Measurements from ENCODE around the gene TEPSIN. TPM values are rescaled to one million over a fixed set of nuclear protein-coding genes. Genes with fewer than 3 reads are reported as not detected.
"Not testable (repeated sequence)": the region's sequence is repeated elsewhere in the genome, so short reads cannot be mapped to it uniquely, and the experiment has no call there.

Gene TEPSIN
- total RNA-seq, 1 experiment from 2014 or later, result 38.8 TPM

DNA sequence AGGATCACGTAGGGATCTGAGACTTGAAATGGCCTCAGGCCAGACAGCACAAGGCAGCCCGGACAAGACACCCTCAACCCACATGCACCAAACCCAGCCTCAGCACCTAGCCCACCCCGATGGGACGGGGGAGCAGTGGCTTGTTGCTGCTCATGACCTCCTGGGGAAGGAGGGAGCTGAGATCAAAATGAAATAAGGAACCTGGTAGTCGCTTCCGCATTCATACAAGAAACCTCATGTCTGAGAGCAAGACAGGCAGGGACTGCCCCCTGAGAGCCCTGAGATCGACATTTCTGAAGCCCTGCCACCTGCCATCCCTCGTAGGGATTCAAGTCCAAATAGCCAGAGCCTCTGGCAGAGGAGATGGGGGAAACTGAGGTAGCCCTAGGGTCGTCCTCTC lies 10.4 kb downstream of the TEPSIN start:
- DNase-seq, result no peak
- H3K9me3 Mint-ChIP-seq, result no peaks in the 10 kb centered on the region; a peak in 1 of 5 replicates
- peaks cover 5% of the 10 kb centered on the region in 2 experiments for H3K4me1 Mint-ChIP-seq
- TF ChIP-seq, protein P1, sequence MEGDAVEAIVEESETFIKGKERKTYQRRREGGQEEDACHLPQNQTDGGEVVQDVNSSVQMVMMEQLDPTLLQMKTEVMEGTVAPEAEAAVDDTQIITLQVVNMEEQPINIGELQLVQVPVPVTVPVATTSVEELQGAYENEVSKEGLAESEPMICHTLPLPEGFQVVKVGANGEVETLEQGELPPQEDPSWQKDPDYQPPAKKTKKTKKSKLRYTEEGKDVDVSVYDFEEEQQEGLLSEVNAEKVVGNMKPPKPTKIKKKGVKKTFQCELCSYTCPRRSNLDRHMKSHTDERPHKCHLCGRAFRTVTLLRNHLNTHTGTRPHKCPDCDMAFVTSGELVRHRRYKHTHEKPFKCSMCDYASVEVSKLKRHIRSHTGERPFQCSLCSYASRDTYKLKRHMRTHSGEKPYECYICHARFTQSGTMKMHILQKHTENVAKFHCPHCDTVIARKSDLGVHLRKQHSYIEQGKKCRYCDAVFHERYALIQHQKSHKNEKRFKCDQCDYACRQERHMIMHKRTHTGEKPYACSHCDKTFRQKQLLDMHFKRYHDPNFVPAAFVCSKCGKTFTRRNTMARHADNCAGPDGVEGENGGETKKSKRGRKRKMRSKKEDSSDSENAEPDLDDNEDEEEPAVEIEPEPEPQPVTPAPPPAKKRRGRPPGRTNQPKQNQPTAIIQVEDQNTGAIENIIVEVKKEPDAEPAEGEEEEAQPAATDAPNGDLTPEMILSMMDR (conservative IDR thresholded peaks at IDR 0.05), result no peak
- Histone ChIP-seq H2BK15ac (ENCODE audit: low read depth, low read length) (no peak overlapping the region), H3K79me1 (ENCODE audit: insufficient read depth, low read depth, low read length, poor library complexity, severe bottlenecking) (no peaks in the 10 kb centered on the region), H2BK5ac (ENCODE audit: insufficient read length, low read length) (no peak overlapping the region), H2BK12ac (ENCODE audit: insufficient read length, low read depth, low read length) (no peak overlapping the region), H3K4ac (ENCODE audit: low read depth, low read length) (no peak overlapping the region), H4K20me1 (ENCODE audit: control insufficient read depth, insufficient read depth, insufficient read length) (peaks cover 2% of the 10 kb centered on the region), H2BK20ac (ENCODE audit: low read depth, low read length, poor library complexity, severe bottlenecking) (no peak overlapping the region), H4K8ac (replicated peaks; ENCODE audit: insufficient read length, low read depth, low read length) (no peak overlapping the region), H3K9ac (ENCODE audit: extremely low read depth, insufficient read length, low read length) (no peak overlapping the region), H3K4me1 (ENCODE audit: insufficient read depth, low read length) (no peaks in the 10 kb centered on the region), H4K5ac (ENCODE audit: insufficient read length, low read depth, low read length) (no peak overlapping the region), H3K18ac (ENCODE audit: insufficient read length, low read depth, low read length) (no peak overlapping the region), H4K91ac (ENCODE audit: insufficient read length, low read depth, low read length) (no peak overlapping the region), H3K79me2 (ENCODE audit: insufficient read depth, low read length) (no peaks in the 10 kb centered on the region), H3K23ac (ENCODE audit: insufficient read length, low read depth, low read length) (no peak overlapping the region), H3K56ac (ENCODE audit: insufficient read length, low read depth, low read length) (no peak overlapping the region), H3K4me2 (ENCODE audit: insufficient read depth, insufficient read length, low read length) (no peak overlapping the region), H3T11ph (ENCODE audit: low read length) (no peak overlapping the region), H3K23me2 (ENCODE audit: insufficient read length, low read depth, low read length, poor library complexity, severe bottlenecking) (peaks cover 3% of the 10 kb centered on the region), H2AK5ac (ENCODE audit: insufficient read length, low read length) (no peak overlapping the region), H3K27me3 (ENCODE audit: insufficient read depth, low read length) (no peaks in the 10 kb centered on the region), H2BK120ac (ENCODE audit: low read depth, low read length, poor library complexity, severe bottlenecking) (no peak overlapping the region), H2AFZ (ENCODE audit: low read length) (no peak overlapping the region), H3K9me3 (ENCODE audit: control insufficient read depth, low read depth, low read length) (no peaks in the 10 kb centered on the region), H3K14ac (ENCODE audit: insufficient read depth, low read length) (no peak overlapping the region), H3K27ac (ENCODE audit: insufficient read length, low read depth, low read length) (no peak overlapping the region)
- no peak overlapping the region for H3K4me3 Mint-ChIP-seq
- no peak overlapping the region for H3K27ac Mint-ChIP-seq
- H3K27me3 Mint-ChIP-seq (ENCODE audit: low read depth), result peaks cover 18% of the 10 kb centered on the region
- WGBS (ENCODE audit: extremely low coverage, insufficient read length, low lambda C conversion rate), result no CpG with 5 or more reads among the region's 9 CpGs
- H3K36me3 Mint-ChIP-seq (ENCODE audit: insufficient read depth in 1 of 3, low read depth in 3 of 3), result peaks cover 8 to 18% (median 14%) of the 10 kb centered on the region in 3 experiments

DNA sequence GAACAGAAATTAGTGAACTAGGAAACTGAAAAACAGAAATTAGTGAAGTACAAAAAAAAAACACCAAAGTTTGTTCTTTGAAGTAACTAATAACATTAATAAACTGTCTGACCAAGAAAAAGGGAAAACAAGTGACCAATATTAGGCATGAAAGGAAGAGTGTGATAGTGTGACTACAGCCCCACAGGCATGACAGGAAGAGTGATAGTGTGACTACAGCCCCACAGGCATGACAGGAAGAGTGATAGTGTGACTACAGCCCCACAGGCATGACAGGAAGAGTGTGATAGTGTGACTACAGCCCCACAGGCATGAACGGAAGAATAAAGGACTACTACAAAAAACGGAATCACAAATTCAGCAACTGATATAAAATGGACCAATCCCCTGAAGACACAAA lies 11.2 kb downstream of the TEPSIN start:
- Mint-ChIP-seq H3K27me3 (ENCODE audit: low read depth) (peaks cover 20% of the 10 kb centered on the region), H3K36me3 (ENCODE audit: insufficient read depth in 1 of 3, low read depth in 3 of 3) (peaks cover 8 to 18% (median 14%) of the 10 kb centered on the region in 3 experiments)
- H3K9me3 ChIP-seq (ENCODE audit: control insufficient read depth, low read depth, low read length); H2BK20ac ChIP-seq (ENCODE audit: low read depth, low read length, poor library complexity, severe bottlenecking); H3K4me2 ChIP-seq (ENCODE audit: insufficient read depth, insufficient read length, low read length); H2BK5ac ChIP-seq (ENCODE audit: insufficient read length, low read length); H3K4me1 Mint-ChIP-seq; H2BK120ac ChIP-seq (ENCODE audit: low read depth, low read length, poor library complexity, severe bottlenecking); H3K9me3 Mint-ChIP-seq; H3K56ac ChIP-seq (ENCODE audit: insufficient read length, low read depth, low read length); H3K4ac ChIP-seq (ENCODE audit: low read depth, low read length); H3K79me2 ChIP-seq (ENCODE audit: insufficient read depth, low read length); H2BK12ac ChIP-seq (ENCODE audit: insufficient read length, low read depth, low read length); H2BK15ac ChIP-seq (ENCODE audit: low read depth, low read length); H3K4me1 ChIP-seq (ENCODE audit: insufficient read depth, low read length); H3K79me1 ChIP-seq (ENCODE audit: insufficient read depth, low read depth, low read length, poor library complexity, severe bottlenecking); H3K9ac ChIP-seq (ENCODE audit: extremely low read depth, insufficient read length, low read length); H3K27ac Mint-ChIP-seq; H3K23ac ChIP-seq (ENCODE audit: insufficient read length, low read depth, low read length); H2AK5ac ChIP-seq (ENCODE audit: insufficient read length, low read length); H4K8ac ChIP-seq (replicated peaks; ENCODE audit: insufficient read length, low read depth, low read length); H3K27ac ChIP-seq (ENCODE audit: insufficient read length, low read depth, low read length); H4K20me1 ChIP-seq (ENCODE audit: control insufficient read depth, insufficient read depth, insufficient read length); H3K14ac ChIP-seq (ENCODE audit: insufficient read depth, low read length); H2AFZ ChIP-seq (ENCODE audit: low read length); H3K27me3 ChIP-seq (ENCODE audit: insufficient read depth, low read length); H3T11ph ChIP-seq (ENCODE audit: low read length); H3K23me2 ChIP-seq (ENCODE audit: insufficient read length, low read depth, low read length, poor library complexity, severe bottlenecking); H3K4me3 Mint-ChIP-seq; H3K18ac ChIP-seq (ENCODE audit: insufficient read length, low read depth, low read length); DNase-seq; H4K91ac ChIP-seq (ENCODE audit: insufficient read length, low read depth, low read length); H4K5ac ChIP-seq (ENCODE audit: insufficient read length, low read depth, low read length): not testable (repeated sequence)
- no CpG with 5 or more reads among the region's 2 CpGs for WGBS (ENCODE audit: extremely low coverage, insufficient read length, low lambda C conversion rate)
